Measurements from ENCODE around the gene ADGRE3. TPM values are rescaled to one million over a fixed set of nuclear protein-coding genes. Genes with fewer than 3 reads are reported as not detected.

The ADGRE3 gene
- total RNA-seq, 1 donor from 2014 or later: not detected

- TF ChIP-seq CTCF (IDR thresholded peaks at IDR 0.05; ENCODE audit: insufficient read depth, low read length, severe bottlenecking): no peak
- no peak for FAIRE-seq
- H3K36me3 ChIP-seq (ENCODE audit: control insufficient read depth, insufficient read depth, low read length): no peaks in the 10 kb centered on the region
- no peak for DNase-seq (ENCODE audit: low read depth)
- H3K27me3 ChIP-seq (ENCODE audit: control insufficient read depth, insufficient read depth, low read length): no peaks in the 10 kb centered on the region
- no peak within 1 kb of the TSS for H3K4me3 ChIP-seq (ENCODE audit: low read depth, low read length)
Measured at GRCh38 chr19:14582894-14583340, 91.7 kb downstream of the ADGRE3 start, which contains the start of gene CLEC17A. Gene CLEC17A (plus strand): TSS chr19:14583084. CDS start chr19:14583161, 77 bp downstream.

GRCh38 chr19:14580623-14581237 is 93.9 kb downstream of the ADGRE3 start:
- H3K27me3 ChIP-seq (ENCODE audit: control insufficient read depth, insufficient read depth, low read length): no peaks in the 10 kb centered on the region
- DNase-seq (ENCODE audit: low read depth): no peak
- no peak overlapping the region for H3K4me3 ChIP-seq (ENCODE audit: low read depth, low read length)
- TF ChIP-seq CTCF (IDR thresholded peaks at IDR 0.05; ENCODE audit: insufficient read depth, low read length, severe bottlenecking): no peak
- no peak for FAIRE-seq
- H3K36me3 ChIP-seq (ENCODE audit: control insufficient read depth, insufficient read depth, low read length): no peaks in the 10 kb centered on the region

GRCh38 chr19:14577885-14578427 is 96.7 kb downstream of the ADGRE3 start:
- no peak for FAIRE-seq
- no peak for TF ChIP-seq CTCF (IDR thresholded peaks at IDR 0.05; ENCODE audit: insufficient read depth, low read length, severe bottlenecking)
- DNase-seq (ENCODE audit: low read depth): no peak
- Histone ChIP-seq H3K36me3 (ENCODE audit: control insufficient read depth, insufficient read depth, low read length) (no peaks in the 10 kb centered on the region), H3K4me3 (ENCODE audit: low read depth, low read length) (no peak overlapping the region), H3K27me3 (ENCODE audit: control insufficient read depth, insufficient read depth, low read length) (no peaks in the 10 kb centered on the region)

- Histone ChIP-seq H3K4me3 (ENCODE audit: low read depth, low read length) (no peak overlapping the region), H3K36me3 (ENCODE audit: control insufficient read depth, insufficient read depth, low read length) (no peaks in the 10 kb centered on the region), H3K27me3 (ENCODE audit: control insufficient read depth, insufficient read depth, low read length) (no peaks in the 10 kb centered on the region)
- TF ChIP-seq CTCF (IDR thresholded peaks at IDR 0.05; ENCODE audit: insufficient read depth, low read length, severe bottlenecking): no peak
- no peak for DNase-seq (ENCODE audit: low read depth)
- FAIRE-seq: no peak
Measured at GRCh38 chr19:14577264-14577663, 97.4 kb downstream of the ADGRE3 start.

GRCh38 chr19:14576363-14576762 is 98.3 kb downstream of the ADGRE3 start:
- TF ChIP-seq CTCF (IDR thresholded peaks at IDR 0.05; ENCODE audit: insufficient read depth, low read length, severe bottlenecking): no peak
- FAIRE-seq (no peak), DNase-seq (ENCODE audit: low read depth) (no peak)
- H3K27me3 ChIP-seq (ENCODE audit: control insufficient read depth, insufficient read depth, low read length): no peaks in the 10 kb centered on the region
- H3K36me3 ChIP-seq (ENCODE audit: control insufficient read depth, insufficient read depth, low read length): no peaks in the 10 kb centered on the region
- H3K4me3 ChIP-seq (ENCODE audit: low read depth, low read length): no peak overlapping the region
